ENCODE results near the gene SDS. TPM values are rescaled to one million over a fixed set of nuclear protein-coding genes. Genes with fewer than 3 reads are reported as not detected.
"Not testable (repeated sequence)": the region's sequence is repeated elsewhere in the genome, so short reads cannot be mapped to it uniquely, and the experiment has no call there.

The SDS gene
- total RNA-seq, 1 donor from 2014 or later = not detected

GRCh38 chr12:113369391-113369985, 34.2 kb downstream of the SDS start:
- H3K27ac Mint-ChIP-seq = no peak overlapping the region
- H3K27me3 Mint-ChIP-seq = no peaks in the 10 kb centered on the region
- H3K4me3 Mint-ChIP-seq = no peak overlapping the region
- H3K9me3 Mint-ChIP-seq = no peaks in the 10 kb centered on the region
- H3K36me3 Mint-ChIP-seq (ENCODE audit: low read depth) = peaks cover 12% of the 10 kb centered on the region
- DNase-seq = no peak
- H3K4me1 Mint-ChIP-seq = peaks cover 4% of the 10 kb centered on the region
- intact Hi-C loops (cut with micrococcal nuclease) = no loop called here

- intact Hi-C loops (cut with micrococcal nuclease) = no loop called here
- no peak overlapping the region for H3K27ac Mint-ChIP-seq
- H3K4me3 Mint-ChIP-seq = no peak overlapping the region
- H3K27me3 Mint-ChIP-seq = no peaks in the 10 kb centered on the region
- H3K9me3 Mint-ChIP-seq = no peaks in the 10 kb centered on the region
- no peak for DNase-seq
- H3K36me3 Mint-ChIP-seq (ENCODE audit: low read depth) = peaks cover 4% of the 10 kb centered on the region
- H3K4me1 Mint-ChIP-seq = peaks cover 4% of the 10 kb centered on the region
These were observed 35.4 kb downstream of the SDS start for GRCh38 chr12:113368331-113368730.

GRCh38 chr12:113366827-113367226, 36.9 kb downstream of the SDS start:
- DNase-seq = no peak
- Mint-ChIP-seq H3K4me1 (peaks cover 4% of the 10 kb centered on the region), H3K36me3 (ENCODE audit: low read depth) (peaks cover 3% of the 10 kb centered on the region), H3K4me3 (no peak overlapping the region), H3K27ac (no peak overlapping the region), H3K27me3 (no peaks in the 10 kb centered on the region), H3K9me3 (no peaks in the 10 kb centered on the region)
- intact Hi-C loops (cut with micrococcal nuclease) = no loop called here

GRCh38 chr12:113365639-113366395, 37.9 kb downstream of the SDS start:
- Mint-ChIP-seq H3K4me1 (peaks cover 5% of the 10 kb centered on the region), H3K27me3 (no peaks in the 10 kb centered on the region), H3K4me3 (no peak overlapping the region), H3K36me3 (ENCODE audit: low read depth) (peaks cover 3% of the 10 kb centered on the region), H3K9me3 (no peaks in the 10 kb centered on the region), H3K27ac (no peak overlapping the region)
- intact Hi-C loops (cut with micrococcal nuclease) = no loop called here
- DNase-seq = no peak

- Mint-ChIP-seq H3K4me3 (no peak overlapping the region), H3K27ac (no peak overlapping the region), H3K4me1 (peaks cover 7% of the 10 kb centered on the region), H3K9me3 (no peaks in the 10 kb centered on the region), H3K27me3 (no peaks in the 10 kb centered on the region), H3K36me3 (ENCODE audit: low read depth) (peaks cover 3% of the 10 kb centered on the region)
- intact Hi-C loops (cut with micrococcal nuclease) = no loop called here
- DNase-seq = no peak
These were observed 39.0 kb downstream of the SDS start for GRCh38 chr12:113364698-113365097.

- DNase-seq = no peak
- no peaks in the 10 kb centered on the region for H3K27me3 Mint-ChIP-seq
- peaks cover 3% of the 10 kb centered on the region for H3K36me3 Mint-ChIP-seq (ENCODE audit: low read depth)
- H3K9me3 Mint-ChIP-seq = no peaks in the 10 kb centered on the region
- peaks cover 16% of the 10 kb centered on the region for H3K4me1 Mint-ChIP-seq
- H3K4me3 Mint-ChIP-seq = no peak overlapping the region
- intact Hi-C loops (cut with micrococcal nuclease) = no loop called here
- no peak overlapping the region for H3K27ac Mint-ChIP-seq
These were observed 41.9 kb downstream of the SDS start for GRCh38 chr12:113361574-113362370.

GRCh38 chr12:113359939-113360748, 43.5 kb downstream of the SDS start:
- Mint-ChIP-seq H3K4me3 (peak overlapping the region; percentile 29), H3K4me1 (peaks cover 16% of the 10 kb centered on the region)

GRCh38 chr12:113359133-113359938, 44.4 kb downstream of the SDS start:
- intact Hi-C loops (cut with micrococcal nuclease) = loop anchor here (5.0 kb wide), 1 partner anchor 137 kb away; the partner anchor contains the start of gene TPCN1
- Mint-ChIP-seq H3K4me3 (peak overlapping the region; percentile 89), H3K9me3 (no peaks in the 10 kb centered on the region), H3K36me3 (ENCODE audit: low read depth) (no peaks in the 10 kb centered on the region), H3K27ac (peak overlapping the region; percentile 30), H3K27me3 (no peaks in the 10 kb centered on the region), H3K4me1 (peaks cover 16% of the 10 kb centered on the region)
- peak; percentile 61 for DNase-seq

More at GRCh38 chr12:113359939-113360748, 43.5 kb downstream of the SDS start:
- H3K36me3 Mint-ChIP-seq (ENCODE audit: low read depth) = no peaks in the 10 kb centered on the region
- intact Hi-C loops (cut with micrococcal nuclease) = loop anchor here (5.0 kb wide), 1 partner anchor 138 kb away; the partner anchor contains the start of gene TPCN1
- H3K27me3 Mint-ChIP-seq = no peaks in the 10 kb centered on the region
- no peak for DNase-seq
- no peaks in the 10 kb centered on the region for H3K9me3 Mint-ChIP-seq
- no peak overlapping the region for H3K27ac Mint-ChIP-seq

- peak within 1 kb of the TSS; percentile 76 for H3K27ac Mint-ChIP-seq
- no peaks in the 10 kb centered on the region for H3K36me3 Mint-ChIP-seq (ENCODE audit: low read depth)
- peaks cover 3% of the 10 kb centered on the region for H3K27me3 Mint-ChIP-seq
- peaks cover 16% of the 10 kb centered on the region for H3K4me1 Mint-ChIP-seq
- DNase-seq = peak; percentile 97
- intact Hi-C loops (cut with micrococcal nuclease) = loop anchor here (1.0 to 5.0 kb wide), 3 partner anchors 23 to 173 kb away; partner anchors contain the start of genes DDX54, RITA1, SLC8B1 and TPCN1
- H3K9me3 Mint-ChIP-seq = no peaks in the 10 kb centered on the region
- peak within 1 kb of the TSS; percentile 89 for H3K4me3 Mint-ChIP-seq
These were observed 45.1 kb downstream of the SDS start, which contains the start of gene PLBD2 for GRCh38 chr12:113358381-113359132. TSS of gene PLBD2 (plus strand) at chr12:113358587. CDS start at chr12:113358601, 14 bp downstream.

- H3K4me3 Mint-ChIP-seq; H3K27ac Mint-ChIP-seq; intact Hi-C loops (cut with micrococcal nuclease); H3K9me3 Mint-ChIP-seq; H3K4me1 Mint-ChIP-seq; H3K36me3 Mint-ChIP-seq (ENCODE audit: low read depth); DNase-seq: not testable (repeated sequence)
- H3K27me3 Mint-ChIP-seq = peaks cover 13% of the 10 kb centered on the region
These were observed 49.5 kb downstream of the SDS start for GRCh38 chr12:113354192-113354591.

- H3K9me3 Mint-ChIP-seq = no peaks in the 10 kb centered on the region
- DNase-seq = no peak
- H3K27ac Mint-ChIP-seq = no peak overlapping the region
- H3K4me1 Mint-ChIP-seq = peaks cover 2% of the 10 kb centered on the region
- no peak overlapping the region for H3K4me3 Mint-ChIP-seq
- intact Hi-C loops (cut with micrococcal nuclease) = no loop called here
- H3K27me3 Mint-ChIP-seq = peaks cover 18% of the 10 kb centered on the region
- no peaks in the 10 kb centered on the region for H3K36me3 Mint-ChIP-seq (ENCODE audit: low read depth)
These were observed 52.6 kb downstream of the SDS start for GRCh38 chr12:113351089-113351488.
